GM19438 (cell line): ENCODE measurements around the gene CLDN16.

Experiments used
- ATAC-seq: cut with Tn5 transposase; IDR thresholded peaks from one replicate; pipeline ENCODE4 v1.9.1; 2021; ENCODE audit warnings: low read depth; ENCODE audit not compliant: unreplicated experiment

The CLDN16 gene

DNA sequence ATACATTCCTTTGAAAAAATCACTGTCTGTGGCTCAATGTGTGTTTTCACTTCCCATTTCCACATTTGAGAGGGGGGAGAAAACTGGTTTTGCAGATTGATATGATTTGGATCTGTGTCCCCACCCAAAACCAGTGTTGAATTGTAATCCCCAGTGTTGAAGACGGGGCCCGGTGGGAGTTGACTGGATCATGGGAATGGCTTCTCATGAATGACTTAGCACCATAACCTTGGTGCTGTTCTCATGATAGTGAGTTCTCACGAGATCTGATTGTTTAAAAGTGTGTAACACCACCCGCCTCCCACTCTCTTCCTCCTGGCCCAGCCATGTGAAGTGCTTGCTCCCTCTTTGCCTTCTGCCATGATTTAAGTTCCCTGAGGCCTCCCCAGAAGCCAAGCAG lies 45.7 kb downstream of the CLDN16 start:
- ATAC-seq: no peak

DNA sequence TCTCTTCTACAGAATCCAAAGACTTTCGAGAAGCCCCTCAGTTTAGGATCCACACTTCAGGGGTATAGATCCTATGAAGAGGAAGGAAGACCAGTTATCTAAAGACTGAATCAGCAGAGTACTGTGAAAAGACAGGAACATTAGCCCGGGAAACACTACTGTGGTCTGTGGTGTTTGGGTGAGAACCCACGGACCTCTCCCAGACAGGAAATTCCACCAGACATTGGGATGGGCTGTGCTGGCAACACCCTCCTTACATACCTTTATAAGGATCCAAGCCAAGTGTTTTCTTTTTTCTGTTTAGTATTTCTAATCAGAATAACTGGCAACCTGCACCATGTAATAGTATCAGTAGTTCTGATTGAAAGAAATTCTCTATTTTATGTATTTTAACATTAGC lies 47.7 kb downstream of the CLDN16 start:
- no peak for ATAC-seq

DNA sequence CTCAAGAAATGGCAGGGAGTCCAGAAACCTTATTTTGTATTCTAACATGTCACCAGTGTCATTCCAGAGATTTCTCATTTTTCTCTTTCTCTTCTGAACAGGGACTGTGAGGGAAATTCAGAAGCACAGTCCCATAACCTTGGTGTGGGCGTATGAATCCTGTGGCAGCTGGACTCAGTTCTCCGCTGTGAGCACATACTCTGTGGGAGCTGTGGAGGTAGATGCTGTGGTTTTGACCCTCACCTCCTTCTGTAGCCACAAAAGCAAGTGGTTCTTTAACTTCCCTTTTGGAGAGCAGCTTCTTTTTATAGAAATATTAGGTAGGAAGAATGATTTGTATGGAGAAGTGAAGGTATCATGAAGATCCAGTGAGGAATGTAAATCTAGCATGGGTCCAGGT lies 48.4 kb downstream of the CLDN16 start:
- no peak for ATAC-seq

DNA sequence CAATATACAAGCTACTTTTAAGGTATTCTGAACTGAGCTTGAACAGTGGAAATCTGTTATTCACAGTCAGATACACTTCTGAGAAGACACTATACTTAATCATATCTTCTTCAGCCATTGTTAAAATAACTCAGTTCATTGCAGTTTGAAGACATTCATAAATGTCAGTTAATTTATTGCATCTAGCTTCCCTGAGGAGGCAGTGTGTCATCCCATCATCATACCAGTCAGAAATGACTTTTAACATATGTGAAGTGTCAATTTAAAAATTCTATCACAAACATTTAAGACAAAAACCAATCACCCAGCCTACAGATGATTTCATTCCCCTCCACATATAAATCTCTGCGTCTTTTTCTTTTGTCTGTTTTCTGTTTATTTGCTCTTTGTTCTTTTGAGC lies 54.3 kb downstream of the CLDN16 start:
- no peak for ATAC-seq

DNA sequence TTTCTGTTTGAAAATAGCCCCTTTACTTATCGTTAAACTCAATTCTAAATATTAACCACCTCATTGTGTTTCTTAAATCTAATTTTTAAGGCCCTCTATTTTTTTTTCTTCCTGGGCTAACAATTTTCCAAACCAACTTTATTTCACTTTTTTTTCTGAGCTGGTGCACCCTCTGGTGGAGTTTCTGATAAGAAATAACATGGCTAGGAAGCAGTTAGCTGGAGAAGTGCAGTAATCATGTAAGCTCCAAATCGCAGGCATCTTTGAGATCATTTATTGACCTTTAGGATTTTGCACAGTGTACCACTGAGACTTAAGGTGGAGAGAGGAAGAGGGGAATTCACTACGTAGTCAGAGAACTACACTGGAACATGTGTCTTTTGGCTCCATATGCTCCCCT lies 55.3 kb downstream of the CLDN16 start:
- no peak for ATAC-seq

DNA sequence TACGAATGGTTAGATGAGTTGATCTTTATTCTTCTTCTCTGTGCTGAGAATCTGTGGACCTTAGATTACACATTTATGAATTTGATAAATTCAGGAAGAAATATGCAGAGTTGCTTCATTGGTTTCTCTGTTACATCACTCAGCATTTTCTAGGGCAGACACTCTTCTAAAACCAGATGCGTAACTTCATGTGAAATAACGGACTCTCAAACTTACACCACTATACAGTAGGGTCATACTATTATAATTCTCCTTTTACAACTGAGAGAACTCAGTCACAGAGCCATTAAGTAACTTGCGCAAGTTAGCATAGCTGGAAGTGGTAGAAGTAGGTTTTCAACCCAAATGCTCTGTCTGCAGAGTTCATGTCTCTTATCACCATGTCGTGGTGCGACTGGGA lies 56.0 kb downstream of the CLDN16 start:
- ATAC-seq: no peak

DNA sequence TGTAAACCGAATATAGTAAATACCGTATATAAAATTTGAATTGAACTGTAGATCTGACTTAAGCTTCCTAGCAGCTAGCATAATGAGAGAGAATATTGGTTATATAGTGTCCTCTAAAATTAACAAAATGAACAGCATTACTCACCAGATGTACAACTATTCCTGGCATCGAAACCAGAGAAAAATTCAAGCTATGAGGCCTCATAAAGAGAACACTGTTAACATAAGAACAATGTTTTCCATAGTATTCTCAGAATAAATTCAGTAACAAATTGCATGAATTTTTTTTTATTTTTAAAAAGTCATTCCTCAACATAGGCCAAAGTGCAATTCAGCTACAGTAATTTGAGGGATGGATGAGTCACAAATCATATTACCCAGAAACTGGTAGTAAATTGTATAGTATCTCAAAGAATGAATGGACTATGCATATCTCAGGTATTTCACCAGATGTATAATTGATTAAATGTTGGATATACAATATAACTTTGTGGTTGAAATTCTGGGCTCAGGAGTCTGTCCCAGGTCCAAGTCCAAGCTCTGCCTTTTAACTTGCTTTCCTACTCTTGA lies 56.7 kb downstream of the CLDN16 start:
- ATAC-seq: no peak

DNA sequence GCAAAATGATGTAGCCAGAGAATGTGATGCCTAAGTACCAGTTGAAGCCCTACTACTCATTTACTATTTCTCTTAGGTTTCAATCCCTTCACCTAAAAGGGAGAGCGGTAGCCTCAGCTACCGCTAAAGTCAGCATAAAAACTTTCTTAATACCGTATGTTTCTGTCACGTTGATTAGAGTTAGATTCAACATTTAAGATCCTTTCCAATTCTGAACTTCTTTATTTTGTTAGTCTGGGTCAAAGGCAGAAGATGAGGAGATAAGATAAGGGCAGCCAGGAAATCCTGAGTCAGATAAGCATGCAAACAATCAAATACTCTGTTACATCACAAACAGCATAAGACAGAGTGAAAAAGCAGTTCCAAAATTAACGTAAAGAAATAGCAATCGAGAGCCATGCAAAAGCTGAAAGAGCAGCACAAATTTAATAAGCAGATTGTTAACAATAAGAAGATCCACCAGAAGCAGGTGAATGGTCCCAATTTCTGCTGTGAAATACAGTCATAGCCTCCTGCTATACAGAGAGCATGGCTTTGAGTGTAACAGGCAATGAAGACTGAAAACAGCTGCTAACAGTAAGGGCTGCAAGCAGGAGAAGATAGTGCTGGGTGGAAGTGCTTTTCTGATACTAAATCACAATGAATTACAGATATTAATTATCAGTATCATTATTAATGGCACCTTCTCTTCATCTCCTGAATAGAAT lies 58.8 kb downstream of the CLDN16 start:
- ATAC-seq: no peak

DNA sequence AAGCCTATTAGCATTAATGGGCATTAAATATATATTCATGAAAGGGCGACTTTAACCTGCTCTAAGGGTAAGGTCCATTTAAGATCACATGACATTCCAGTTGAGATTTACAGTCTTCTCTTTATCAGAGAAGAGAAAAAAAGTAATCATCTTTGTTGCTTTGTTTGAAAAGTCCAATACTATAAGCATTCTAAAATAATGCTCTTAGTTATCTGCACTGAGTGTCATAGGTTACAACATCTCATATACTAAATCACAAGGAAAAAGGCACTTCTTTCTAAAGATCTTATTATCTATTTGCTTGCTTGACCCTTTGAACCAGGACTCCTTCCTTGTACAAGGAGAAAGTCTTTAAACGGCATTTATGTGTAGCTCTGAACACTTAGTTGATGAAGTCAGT lies 60.3 kb downstream of the CLDN16 start:
- no peak for ATAC-seq

DNA sequence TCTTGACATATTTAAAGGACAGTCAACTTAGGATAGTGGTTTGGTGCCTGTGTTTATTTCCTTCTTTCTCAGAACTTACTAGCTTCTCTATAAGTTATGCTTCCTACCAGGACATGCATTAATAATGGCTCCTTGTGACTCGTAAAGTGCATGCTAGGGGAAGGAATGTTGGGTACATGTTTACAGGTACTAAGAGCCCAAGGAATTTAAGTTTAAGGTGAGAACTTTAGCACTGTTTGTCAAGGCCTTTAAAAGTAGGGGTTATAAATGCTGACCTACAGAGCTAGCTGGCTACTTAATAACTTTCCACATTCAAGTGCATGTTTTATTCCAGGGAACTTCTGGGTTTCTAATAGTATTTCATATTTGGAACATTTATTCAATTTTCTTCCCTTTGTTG lies 61.8 kb downstream of the CLDN16 start, which contains the start of gene TMEM207:
Gene TMEM207 (minus strand): TSS at position 101 of the 400 bp plus-strand sequence. CDS start 92 bp downstream, at position 9.
- no peak for ATAC-seq

DNA sequence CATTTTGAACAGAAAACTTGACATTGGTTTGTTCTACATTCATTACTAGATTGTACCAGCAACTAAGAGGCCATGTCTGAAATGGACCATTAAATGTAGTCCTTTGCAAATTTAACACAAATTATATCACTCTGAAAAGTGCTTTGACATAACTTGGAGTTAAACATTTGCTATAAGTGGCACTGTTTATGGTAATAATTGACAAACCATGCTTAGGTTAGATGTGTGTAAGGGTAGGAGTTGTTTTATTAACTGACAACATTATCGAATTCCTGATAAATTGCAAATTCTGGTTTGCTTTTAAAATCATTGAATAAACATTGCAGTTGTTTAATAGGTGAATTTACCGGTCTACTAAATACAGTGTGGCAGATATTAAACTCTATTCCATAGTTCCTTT lies 67.9 kb downstream of the CLDN16 start:
- no peak for ATAC-seq

DNA sequence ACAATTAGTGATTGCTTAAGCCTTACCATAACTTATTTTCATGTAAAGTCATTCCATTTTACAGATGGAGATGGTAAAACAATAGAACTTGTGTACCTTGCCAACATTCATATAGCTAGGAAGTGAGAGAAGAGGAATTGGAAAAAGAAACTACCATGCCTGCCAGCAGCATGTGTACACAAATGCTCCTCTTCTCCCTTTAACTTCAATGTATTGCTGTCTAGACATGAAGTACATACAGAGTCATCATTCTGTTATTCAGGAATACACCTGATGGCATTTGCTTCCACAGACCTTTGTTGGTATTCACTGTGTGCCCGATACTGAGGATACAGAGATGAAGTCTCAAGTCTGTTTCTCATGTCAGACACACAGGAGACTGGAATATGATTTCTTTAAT lies 68.8 kb downstream of the CLDN16 start:
- no peak for ATAC-seq

DNA sequence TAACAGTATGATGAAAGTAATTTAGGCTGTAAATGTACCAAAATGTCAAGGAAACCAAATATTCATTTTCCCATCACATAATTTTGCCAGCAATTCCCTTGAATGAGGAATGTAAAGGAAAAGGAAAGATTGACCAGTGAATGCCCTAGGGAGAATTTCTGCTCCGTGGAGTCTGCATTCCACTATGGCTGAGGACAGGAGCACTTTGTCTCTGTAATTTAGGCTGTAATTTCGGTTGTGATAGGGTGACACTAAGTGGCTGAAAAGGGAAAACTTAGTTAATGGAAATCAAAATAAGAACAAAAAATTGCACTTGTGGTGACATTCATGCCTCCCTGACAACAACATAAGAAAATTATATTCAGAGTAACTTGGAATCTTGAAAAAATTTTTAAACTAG lies 70.1 kb downstream of the CLDN16 start:
- ATAC-seq: no peak
